Activated naive CD4-positive, alpha-beta T cell treated with anti-CD3 and anti-CD28 coated beads, Interleukin-2, amount 50 U/mL, for 72 hours (primary cell): ENCODE results near the gene SLC13A2. TPM values are rescaled to one million over a fixed set of nuclear protein-coding genes. Genes with fewer than 3 reads are reported as not detected.
"Not testable (repeated sequence)": the region's sequence is repeated elsewhere in the genome, so short reads cannot be mapped to it uniquely, and the experiment has no call there.

Source experiments
- ATAC-seq, 2 donors: fragments of 150-1000 bp; cut with Tn5 transposase; 2 replicates each; pipeline ENCODE4 v1.10.0; 2021; ENCODE audit warnings: mild to moderate bottlenecking in 2 of 2, moderate library complexity in 2 of 2
- DNase-seq, 2 donors: peaks; one replicate each; pipeline ENCODE4 v3.0.0; 2021 to 2022; ENCODE audit warnings: low spot score in 2 of 2
- H3K27ac Mint-ChIP-seq, 2 donors: one replicate each; pipeline ENCODE4 v1.8.0; 2022; ENCODE audit warnings: mild to moderate bottlenecking in 2 of 2, mixed read lengths in 2 of 2
- H3K36me3 Mint-ChIP-seq, 2 donors: one replicate each; pipeline ENCODE4 v1.8.0; 2022; ENCODE audit warnings: mixed read lengths in 2 of 2
- H3K9me3 Mint-ChIP-seq, 2 donors: one replicate each; pipeline ENCODE4 v1.8.0; 2022; ENCODE audit warnings: mixed read lengths in 2 of 2
- total RNA-seq, 2 donors: library from RNA; stranded (reverse); gene quantifications; one replicate each; pipeline ENCODE4 v1.2.3, GENCODE V29; 2022

SLC13A2 gene
- total RNA-seq, 2 donors from 2014 or later: not detected

DNA sequence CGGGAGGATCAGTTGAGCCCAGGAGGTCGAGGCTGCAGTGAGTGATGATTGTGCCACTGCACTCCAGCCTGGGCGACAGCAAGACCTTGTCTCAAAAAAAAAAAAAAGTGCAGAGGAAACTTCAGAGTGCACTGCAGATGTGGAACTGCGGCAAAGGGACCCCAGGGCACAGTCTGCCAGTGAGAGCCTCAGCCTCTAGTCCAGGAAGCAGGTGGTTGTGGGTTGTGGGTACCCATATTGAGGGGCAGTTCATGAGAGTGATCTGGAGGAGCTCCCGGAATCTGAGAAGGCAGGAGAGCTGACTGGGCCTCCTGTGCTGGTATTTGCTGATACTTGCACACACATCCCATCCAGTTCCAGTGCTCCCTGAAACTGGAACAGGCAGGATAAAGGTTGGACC, 45.8 kb downstream of the SLC13A2 start:
- ATAC-seq: no peak
- Mint-ChIP-seq H3K27ac (no peak overlapping the region), H3K36me3 (no peaks in the 10 kb centered on the region), H3K9me3 (peaks cover 0 to 2% of the 10 kb centered on the region in 2 donors)
- no peak for DNase-seq

DNA sequence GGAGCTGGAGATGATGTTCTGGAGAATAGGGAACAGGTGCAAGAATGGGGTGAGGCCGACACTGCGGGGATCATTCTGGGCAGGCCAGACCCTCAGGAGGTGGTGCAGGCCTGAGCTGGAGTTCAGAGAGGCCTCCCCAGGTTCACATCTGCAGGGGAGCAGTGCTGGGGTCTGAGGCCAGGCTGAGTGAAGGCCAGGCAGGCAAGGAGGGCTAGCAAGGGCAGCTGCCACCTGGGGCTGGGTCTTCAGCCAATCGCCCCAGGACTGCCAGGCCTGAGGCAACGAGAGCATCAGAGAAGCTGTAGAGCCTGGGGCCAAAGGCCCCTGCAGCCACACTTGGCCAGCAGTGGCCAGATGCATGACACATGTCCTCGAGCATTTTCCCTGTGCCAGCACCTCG, 47.2 kb downstream of the SLC13A2 start:
- no peak for DNase-seq
- no peaks in the 10 kb centered on the region for H3K36me3 Mint-ChIP-seq
- H3K9me3 Mint-ChIP-seq: peaks cover 0 to 2% of the 10 kb centered on the region in 2 donors
- ATAC-seq: no peak
- no peak overlapping the region for H3K27ac Mint-ChIP-seq

DNA sequence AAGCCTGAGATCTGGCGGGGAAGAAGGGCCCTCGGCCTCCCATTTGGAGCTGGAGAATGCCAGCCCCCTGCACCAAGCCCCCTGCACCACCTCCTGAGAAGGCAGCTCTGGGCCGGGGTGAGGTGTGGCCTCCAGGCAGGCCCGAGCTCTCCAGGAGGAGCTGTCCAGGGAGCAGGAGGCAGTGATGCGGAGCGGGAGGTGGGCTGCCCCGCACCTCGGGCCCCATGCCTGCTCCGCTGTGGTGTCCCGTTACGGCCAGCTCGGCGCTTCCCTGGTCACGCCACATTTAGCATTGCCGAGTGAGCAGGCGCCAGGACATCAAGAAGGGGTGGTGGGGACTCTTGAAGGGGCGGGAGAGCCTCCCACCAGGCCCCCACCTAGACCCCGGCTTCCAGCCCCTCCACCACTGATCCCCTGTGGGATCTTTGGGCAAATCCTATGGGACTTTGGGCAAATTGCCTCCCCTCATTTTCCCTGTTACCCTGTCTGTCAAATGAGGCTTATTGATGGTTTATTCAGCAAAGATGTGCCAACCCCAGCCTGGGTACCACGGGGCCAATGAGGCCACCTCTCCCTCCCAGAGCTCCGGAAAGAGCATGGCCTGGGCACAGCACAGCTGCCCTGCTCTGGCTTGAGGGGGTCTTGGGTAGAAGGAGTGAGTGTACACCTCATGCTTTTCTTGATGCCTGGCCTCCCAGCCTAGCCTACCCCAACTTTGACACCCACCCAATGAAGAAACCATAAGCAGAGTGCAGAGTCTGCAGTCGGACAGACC, 48.1 kb downstream of the SLC13A2 start:
- ATAC-seq (no peak), DNase-seq (no peak)
- Mint-ChIP-seq H3K27ac (no peak overlapping the region), H3K9me3 (no peaks in the 10 kb centered on the region), H3K36me3 (no peaks in the 10 kb centered on the region)

DNA sequence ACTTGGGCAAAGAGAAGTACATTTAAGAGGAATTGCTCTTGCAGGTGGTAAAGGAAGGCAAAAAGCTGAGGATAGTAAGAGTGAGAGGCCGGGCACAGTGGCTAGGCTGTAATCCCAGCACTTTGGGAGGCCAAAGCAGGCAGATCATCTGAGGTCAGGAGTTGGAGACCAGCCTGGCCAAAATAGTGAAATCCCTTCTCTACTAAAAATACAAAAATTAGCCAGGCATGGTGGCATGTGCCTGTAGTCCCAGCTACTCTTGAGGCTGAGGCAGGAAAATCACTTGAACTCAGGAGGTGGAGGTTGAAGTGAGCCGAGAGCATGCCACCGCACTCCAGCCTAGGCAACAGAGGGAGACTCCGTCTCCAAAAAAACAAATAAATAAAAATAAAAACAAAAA, 48.8 kb downstream of the SLC13A2 start:
- DNase-seq, ATAC-seq, H3K27ac Mint-ChIP-seq, H3K36me3 Mint-ChIP-seq, H3K9me3 Mint-ChIP-seq: not testable (repeated sequence)

DNA sequence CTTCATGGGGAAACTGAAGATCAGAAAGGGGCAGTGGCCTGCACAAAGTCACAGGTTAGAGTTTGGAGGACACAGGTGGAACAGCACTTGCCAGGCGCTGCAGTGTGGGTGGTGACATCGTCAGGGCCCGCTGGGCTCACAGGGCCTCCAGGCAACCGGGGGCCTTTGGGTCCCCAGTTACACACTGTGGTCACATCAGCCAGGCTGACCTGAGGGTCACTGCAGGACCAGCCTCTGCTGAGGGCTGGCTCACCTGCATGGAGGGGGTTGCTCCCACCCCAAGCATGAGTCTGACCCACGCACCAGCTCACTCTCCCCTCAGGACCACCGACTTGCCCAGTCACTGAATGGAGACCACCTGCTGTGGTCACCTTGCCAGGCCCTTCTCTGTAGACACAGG, 49.7 kb downstream of the SLC13A2 start:
- Mint-ChIP-seq H3K36me3 (no peaks in the 10 kb centered on the region), H3K27ac (peak overlapping the region in 1 of 2 donors; percentile 19), H3K9me3 (no peaks in the 10 kb centered on the region)
- no peak for DNase-seq
- no peak for ATAC-seq

DNA sequence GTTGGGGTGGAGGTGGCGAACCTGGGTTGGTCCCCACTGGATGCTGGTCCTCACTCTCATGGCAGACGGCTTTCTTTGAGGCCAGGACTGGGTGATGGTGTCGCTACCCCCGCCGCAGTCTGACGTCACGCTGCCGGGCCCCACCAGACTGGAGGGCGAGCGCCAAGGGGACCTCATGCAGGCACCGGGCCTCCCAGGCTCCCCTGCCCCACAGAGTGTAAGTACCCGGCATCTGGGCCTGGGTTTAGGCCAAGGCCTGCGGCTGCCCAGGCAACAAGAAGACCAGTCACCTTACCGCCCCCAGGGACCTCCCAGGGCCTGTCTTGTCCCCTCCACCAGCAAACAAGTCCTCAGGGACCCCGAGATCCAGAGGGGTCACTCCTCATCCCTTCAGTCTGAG, 50.4 kb downstream of the SLC13A2 start:
- ATAC-seq (no peak), DNase-seq (no peak)
- H3K27ac Mint-ChIP-seq: peak overlapping the region; percentile 19 to 37
- no peaks in the 10 kb centered on the region for H3K9me3 Mint-ChIP-seq
- no peaks in the 10 kb centered on the region for H3K36me3 Mint-ChIP-seq

DNA sequence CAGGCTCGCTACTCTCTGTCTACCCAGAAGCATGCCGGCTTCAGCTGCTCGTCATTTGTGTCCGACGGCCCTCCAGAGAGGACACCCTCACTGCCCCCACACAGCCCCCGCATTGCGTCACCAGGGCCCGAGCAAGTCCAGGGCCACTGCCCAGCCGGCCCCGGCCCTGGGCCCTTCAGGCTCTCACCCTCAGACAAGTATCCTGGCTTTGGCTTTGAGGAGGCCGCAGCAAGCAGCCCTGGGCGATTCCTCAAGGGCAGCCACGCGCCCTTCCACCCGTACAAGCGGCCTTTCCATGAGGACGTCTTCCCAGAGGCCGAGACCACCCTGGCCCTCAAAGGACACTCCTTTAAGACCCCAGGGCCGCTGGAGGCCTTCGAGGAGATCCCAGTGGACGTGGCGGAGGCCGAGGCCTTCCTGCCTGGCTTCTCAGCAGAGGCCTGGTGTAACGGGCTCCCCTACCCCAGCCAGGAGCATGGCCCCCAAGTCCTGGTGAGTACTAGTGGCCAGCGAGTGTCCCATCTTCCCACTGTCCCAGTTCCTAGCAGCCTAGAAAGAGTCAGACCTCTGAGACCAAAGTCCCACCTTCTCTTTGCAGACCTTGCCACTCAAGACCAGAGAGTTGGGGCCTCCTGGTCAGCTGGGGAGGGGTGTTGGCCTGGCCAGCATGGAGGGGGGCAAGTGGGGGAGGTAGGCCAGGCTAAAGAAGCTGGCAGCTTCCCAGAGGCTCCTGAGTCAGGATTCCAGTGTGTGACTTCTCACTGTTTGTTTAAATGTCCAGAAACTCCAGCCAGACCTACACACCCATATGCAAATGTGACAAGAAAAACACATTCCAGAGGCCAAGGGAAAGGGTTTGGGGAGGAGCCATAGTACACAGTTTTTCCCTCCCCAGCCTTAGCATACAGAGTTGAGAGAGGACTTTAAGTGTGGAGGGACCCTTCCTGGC, 51.3 kb downstream of the SLC13A2 start:
- no peak for DNase-seq
- no peaks in the 10 kb centered on the region for H3K36me3 Mint-ChIP-seq
- H3K9me3 Mint-ChIP-seq: no peaks in the 10 kb centered on the region
- no peak for ATAC-seq
- H3K27ac Mint-ChIP-seq: peak overlapping the region in 1 of 2 donors; percentile 37

DNA sequence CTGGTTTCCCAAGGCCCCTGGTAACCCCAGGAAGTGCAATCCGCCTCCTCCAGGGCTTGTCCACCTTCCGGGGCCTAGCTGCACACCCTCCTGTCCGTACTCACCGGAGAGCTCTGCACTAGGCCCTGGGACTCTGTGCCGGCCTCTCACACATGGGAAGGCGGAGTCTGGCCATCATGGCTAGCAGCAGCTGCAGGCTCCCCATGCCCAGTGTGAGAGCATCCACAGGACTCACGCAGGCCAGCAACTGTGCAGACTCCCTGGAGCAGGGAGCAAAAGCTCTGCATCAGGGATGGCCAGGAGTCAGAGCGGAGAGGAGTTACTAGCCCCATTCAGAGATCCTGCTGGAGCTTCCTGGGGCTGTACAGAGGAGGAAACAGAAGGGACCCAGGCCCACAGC, 52.9 kb downstream of the SLC13A2 start:
- DNase-seq (no peak), ATAC-seq (no peak)
- Mint-ChIP-seq H3K27ac (peak overlapping the region in 1 of 2 donors; percentile 55), H3K36me3 (no peaks in the 10 kb centered on the region), H3K9me3 (no peaks in the 10 kb centered on the region)

DNA sequence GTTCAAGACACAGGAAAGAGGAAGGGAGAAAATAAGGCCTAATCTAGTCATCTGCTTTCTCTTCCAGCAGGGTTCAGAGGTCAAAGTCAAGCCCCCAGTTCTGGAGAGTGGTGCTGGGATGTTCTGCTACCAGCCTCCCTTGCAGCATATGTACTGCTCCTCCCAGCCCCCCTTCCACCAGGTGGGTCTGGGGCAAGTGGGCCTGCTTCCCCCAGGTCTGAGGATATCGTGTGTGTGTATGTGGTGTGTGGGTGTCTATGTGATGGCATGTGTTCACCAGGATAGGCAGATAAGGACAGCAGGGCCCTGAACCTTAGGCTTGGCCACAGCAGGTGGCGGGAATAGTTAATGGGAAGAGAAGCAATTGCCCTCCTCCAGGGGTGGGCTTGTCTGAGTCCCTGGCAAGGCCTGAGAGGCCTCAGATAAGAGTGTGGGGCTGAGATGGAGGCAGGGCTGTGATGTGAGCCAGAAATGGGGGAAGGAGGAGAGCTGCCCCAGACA, 53.8 kb downstream of the SLC13A2 start:
- ATAC-seq: no peak
- no peak for DNase-seq
- no peaks in the 10 kb centered on the region for H3K9me3 Mint-ChIP-seq

DNA sequence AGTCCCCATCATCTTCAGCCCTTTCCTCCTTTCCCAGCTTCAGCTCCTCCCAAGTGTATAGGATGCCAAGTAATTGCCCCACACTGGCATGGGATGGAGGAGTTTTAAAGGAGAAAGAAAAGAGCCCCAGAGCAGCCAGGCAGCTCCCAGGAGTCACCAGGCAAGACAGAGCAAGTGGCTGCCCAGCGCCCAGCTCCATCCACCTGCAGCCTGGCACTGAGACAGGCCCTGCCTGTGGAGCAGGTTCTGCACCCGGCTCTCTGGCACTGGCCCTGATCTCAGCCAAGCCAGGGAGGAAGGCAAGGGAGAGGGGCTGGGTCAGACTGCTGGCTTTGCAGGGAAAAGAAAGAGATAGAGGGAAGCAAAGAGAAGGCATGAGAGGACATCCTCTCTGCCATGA, 54.4 kb downstream of the SLC13A2 start:
- DNase-seq (no peak), ATAC-seq (no peak)
- Mint-ChIP-seq H3K9me3 (no peaks in the 10 kb centered on the region), H3K36me3 (no peaks in the 10 kb centered on the region), H3K27ac (no peak overlapping the region)

More for the DNA sequence above, 53.8 kb downstream of the SLC13A2 start:
- Mint-ChIP-seq H3K27ac (no peak overlapping the region), H3K36me3 (no peaks in the 10 kb centered on the region)

DNA sequence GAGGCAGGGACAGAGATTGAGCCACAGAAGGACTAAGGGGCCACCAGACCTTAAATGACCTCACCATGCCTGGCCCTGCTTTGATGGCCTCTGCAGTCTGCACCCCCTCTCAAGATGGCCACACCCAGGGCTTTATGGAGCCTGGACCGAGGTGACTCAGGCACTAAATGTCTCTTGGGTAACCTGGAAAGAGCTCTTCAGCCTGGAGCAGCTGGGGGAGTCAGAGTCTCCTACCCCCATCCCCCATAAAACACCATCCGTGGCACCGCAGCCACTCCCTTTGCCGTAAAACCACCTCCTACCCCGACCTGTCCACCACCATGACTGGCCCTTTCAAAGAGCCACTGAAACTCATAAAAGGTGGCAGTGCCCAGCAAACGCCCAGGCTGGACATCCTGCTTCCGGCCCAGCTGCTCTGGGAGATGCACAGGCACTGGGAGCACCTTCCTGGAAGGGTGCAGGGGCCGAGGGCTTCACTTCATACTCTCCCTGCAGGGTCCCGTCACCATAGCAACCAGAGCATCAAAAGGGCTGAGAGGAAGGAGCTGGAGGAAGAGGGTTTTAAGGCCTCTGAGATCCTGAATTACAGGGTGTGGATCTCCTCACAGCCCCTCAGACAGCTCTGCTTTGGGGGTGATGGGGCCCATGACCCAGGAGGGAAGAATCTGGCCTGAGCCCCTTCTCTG, 55.0 kb downstream of the SLC13A2 start:
- H3K9me3 Mint-ChIP-seq: no peaks in the 10 kb centered on the region
- no peaks in the 10 kb centered on the region for H3K36me3 Mint-ChIP-seq
- no peak for ATAC-seq
- H3K27ac Mint-ChIP-seq: no peak overlapping the region
- DNase-seq: no peak

DNA sequence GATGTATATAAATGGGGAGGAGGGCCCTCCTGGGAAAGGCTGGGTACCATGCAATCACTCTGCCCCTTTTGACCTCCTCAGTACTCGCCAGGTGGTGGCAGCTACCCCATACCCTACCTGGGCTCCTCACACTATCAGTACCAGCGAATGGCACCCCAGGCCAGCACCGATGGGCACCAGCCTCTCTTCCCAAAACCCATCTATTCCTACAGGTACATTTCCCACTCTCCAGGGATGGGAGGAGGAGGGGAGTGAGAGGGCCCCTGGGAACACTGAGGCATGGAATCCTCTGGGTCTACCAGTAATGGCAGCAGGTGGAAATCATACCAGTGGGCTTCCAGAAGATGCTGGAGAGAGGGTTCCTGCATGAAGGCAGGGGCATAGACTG, 55.6 kb downstream of the SLC13A2 start:
- Mint-ChIP-seq H3K36me3 (no peaks in the 10 kb centered on the region), H3K27ac (no peak overlapping the region), H3K9me3 (no peaks in the 10 kb centered on the region)
- DNase-seq: no peak
- ATAC-seq: no peak

DNA sequence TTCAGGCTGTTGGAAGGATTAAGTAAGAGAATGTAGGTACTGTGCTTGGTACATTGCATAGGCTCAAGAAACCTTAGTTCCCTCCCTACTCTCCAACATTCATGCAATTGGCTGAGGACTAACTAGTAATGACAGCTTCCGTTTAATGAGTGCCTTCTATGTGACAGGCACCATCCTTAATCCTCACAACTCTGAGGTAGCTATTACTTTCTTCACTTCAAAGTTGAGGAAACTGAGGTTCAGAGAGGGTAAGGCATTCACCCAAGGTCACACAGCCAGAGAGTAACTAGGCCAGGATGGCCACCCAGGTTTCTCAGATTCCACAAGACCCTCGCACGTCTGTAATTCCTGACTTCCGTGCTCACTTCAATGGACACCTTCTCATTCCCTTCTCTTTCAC, 56.8 kb downstream of the SLC13A2 start:
- no peak for DNase-seq
- H3K27ac Mint-ChIP-seq: no peak overlapping the region
- no peaks in the 10 kb centered on the region for H3K9me3 Mint-ChIP-seq
- no peaks in the 10 kb centered on the region for H3K36me3 Mint-ChIP-seq
- no peak for ATAC-seq

DNA sequence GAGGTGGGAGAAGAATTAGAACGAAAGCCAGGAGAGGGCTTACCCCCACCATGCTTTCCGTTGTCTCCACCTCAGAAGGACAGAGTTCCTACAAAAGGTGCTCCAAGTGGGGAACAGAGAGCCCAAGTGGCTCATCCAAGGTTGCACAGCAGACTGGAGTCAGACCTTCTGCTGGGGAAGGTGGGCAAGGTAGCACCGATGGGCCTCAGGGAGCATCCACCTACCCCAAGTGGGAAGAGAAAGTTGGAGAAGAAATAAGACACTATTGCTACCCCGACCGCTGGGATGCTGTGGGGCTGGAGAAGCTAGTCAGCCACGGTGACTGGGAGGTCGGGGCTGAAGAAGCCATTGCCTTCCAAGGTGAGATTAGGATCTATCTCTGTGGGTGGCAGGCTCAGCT, 57.5 kb downstream of the SLC13A2 start:
- H3K36me3 Mint-ChIP-seq: no peaks in the 10 kb centered on the region
- DNase-seq: no peak
- H3K27ac Mint-ChIP-seq: no peak overlapping the region
- ATAC-seq: no peak
- H3K9me3 Mint-ChIP-seq: no peaks in the 10 kb centered on the region

DNA sequence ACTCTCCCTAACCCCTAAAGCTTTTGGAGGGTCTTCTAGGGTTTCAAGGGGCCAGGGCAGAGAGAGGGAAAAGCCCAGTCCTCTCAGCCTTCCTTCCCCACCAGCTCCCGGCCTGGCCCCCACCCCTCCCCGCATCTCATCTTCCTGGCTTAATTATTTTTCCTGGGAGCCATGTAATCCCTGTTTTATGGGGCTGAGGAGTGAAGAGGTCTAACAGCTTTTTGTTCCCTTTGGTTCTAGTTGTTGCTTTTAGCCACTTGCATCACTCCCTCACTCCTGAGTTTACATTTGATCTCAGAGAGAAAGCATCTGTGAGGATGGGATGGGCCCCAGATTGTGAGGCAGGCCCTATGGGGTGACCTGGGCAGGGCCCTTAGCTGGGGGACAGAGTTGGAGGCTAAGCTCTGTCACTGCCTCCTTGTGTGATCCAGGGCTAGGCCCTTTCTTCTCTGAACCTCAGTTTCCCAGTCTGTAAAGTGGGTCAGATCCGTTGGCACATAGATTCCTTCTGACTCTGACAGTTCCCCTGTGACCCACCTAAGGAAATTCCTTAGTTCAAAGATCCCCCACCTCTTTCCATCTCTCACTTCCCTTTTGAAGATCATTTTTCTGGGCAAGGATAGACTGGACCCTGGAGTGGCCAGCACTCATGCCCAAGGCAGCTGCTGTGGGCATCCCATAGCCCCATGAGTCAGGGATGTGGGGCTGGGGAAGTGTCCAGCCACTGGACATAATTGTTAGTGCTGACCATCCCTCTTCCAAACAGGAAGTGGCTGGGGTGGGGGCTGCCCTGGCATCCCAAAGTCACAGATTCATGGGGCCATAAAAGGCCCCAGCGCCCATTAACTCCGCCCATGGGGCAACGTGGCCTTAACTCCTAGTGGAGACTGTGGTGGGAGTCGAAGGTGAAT, 58.9 kb downstream of the SLC13A2 start:
- ATAC-seq (no peak), DNase-seq (no peak)
- Mint-ChIP-seq H3K9me3 (no peaks in the 10 kb centered on the region), H3K27ac (no peak overlapping the region), H3K36me3 (no peaks in the 10 kb centered on the region)
